GM13976 (cell line): ENCODE results near the gene NUDT12.

Source experiments
- DNase-seq: peaks from one replicate; pipeline ENCODE4 v3.0.0; 2012; ENCODE audit warnings: low spot score
- in situ Hi-C: fragments of 300-500 bp; cut with MboI; formaldehyde crosslinking; loops from one replicate; pipeline ENCODE4 v1.12.0; 2022; ENCODE audit warnings: low sequenced_read_pairs, mixed read lengths, inconsistent platforms; ENCODE audit not compliant: unreplicated experiment
- TF ChIP-seq, protein P1 (sequence below): IDR thresholded peaks from 2 replicates; pipeline ENCODE4 v1.5.1; 2012; ENCODE audit warnings: borderline replicate concordance, mild to moderate bottlenecking; ENCODE audit not compliant: insufficient read depth; ENCODE audit errors: extremely low read depth, missing control alignments, control extremely low read depth

The NUDT12 gene

DNA sequence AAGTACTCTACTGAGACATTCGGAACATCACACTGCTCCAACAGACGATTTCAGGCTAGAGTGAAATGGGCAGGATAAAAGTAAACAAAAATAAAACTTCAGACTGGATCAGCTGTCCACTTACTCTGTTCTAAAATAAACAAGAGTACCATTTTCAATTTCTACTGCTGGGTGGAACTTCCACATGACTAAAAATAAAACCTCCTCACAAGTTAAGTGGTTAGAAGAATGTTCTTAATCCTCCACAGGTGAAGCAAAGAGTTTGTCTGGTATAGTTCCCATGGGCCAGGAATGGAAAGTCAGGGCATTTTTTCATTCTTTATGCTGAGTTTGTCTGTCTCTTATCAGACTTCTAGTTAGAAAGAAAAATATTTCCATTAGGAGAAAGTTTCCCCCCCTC, 15.7 kb downstream of the NUDT12 start:
- TF ChIP-seq, protein P1, sequence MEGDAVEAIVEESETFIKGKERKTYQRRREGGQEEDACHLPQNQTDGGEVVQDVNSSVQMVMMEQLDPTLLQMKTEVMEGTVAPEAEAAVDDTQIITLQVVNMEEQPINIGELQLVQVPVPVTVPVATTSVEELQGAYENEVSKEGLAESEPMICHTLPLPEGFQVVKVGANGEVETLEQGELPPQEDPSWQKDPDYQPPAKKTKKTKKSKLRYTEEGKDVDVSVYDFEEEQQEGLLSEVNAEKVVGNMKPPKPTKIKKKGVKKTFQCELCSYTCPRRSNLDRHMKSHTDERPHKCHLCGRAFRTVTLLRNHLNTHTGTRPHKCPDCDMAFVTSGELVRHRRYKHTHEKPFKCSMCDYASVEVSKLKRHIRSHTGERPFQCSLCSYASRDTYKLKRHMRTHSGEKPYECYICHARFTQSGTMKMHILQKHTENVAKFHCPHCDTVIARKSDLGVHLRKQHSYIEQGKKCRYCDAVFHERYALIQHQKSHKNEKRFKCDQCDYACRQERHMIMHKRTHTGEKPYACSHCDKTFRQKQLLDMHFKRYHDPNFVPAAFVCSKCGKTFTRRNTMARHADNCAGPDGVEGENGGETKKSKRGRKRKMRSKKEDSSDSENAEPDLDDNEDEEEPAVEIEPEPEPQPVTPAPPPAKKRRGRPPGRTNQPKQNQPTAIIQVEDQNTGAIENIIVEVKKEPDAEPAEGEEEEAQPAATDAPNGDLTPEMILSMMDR, result no peak
- in situ Hi-C loops, result no loop called here
- DNase-seq, result no peak

DNA sequence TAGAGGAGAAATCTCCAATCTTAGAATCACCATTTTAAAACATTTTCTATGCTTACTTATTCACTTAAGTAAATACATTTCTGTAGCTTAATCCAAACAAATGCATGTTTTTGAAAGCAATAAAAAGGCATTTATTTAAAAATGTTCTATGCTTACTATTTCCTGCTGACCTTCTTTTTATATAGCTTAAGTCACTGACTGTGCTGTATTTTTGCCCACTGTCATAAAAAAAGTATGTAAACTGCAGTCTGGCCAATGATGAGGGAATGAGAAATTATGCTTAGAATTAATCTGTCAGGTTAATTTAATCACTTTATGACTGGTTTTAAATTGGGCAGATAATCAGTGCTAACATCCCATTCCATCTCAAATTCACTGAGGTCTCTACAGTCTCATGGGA, 20.1 kb downstream of the NUDT12 start:
- TF ChIP-seq, protein P1, result no peak
- in situ Hi-C loops, result no loop called here
- DNase-seq, result no peak

DNA sequence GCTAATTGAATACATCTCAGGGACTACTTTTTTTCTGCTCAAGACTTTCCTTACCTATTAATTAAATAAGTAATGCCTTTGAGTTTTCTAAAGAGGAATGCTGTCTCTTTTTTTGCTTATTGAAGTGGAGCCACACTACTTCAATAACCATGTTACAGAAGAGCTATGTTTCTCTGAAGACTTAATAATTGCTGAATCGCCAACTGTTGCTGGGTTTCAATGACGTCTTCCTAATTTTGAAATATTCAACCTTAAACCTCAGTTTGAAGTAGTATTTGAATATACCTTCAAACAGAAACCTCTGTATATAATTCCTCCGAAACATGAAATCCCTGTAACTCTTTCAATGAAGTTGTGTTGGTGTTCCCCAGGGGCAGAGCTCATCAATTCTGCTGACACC, 21.0 kb downstream of the NUDT12 start:
- in situ Hi-C loops, result no loop called here
- DNase-seq, result no peak
- TF ChIP-seq, protein P1, result no peak

DNA sequence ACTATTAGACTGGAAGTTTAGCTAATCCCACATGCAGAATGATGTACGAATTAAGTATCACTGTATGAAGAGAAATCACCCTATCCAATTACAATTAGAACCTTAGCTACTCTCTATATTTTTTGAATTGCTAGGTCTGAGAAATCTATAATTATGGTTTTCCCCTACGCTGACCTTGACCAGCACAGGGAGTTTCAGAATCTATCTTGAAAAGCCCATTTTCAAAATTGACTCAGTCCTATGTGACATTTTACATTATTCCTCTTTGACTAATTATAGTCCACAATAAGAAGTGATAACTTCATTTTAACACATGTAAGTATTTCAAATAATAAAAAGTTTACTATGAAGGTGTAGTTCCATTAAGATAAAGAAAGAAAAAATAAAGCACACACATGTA, 21.5 kb downstream of the NUDT12 start:
- in situ Hi-C loops, result no loop called here
- TF ChIP-seq, protein P1, result no peak
- no peak for DNase-seq

DNA sequence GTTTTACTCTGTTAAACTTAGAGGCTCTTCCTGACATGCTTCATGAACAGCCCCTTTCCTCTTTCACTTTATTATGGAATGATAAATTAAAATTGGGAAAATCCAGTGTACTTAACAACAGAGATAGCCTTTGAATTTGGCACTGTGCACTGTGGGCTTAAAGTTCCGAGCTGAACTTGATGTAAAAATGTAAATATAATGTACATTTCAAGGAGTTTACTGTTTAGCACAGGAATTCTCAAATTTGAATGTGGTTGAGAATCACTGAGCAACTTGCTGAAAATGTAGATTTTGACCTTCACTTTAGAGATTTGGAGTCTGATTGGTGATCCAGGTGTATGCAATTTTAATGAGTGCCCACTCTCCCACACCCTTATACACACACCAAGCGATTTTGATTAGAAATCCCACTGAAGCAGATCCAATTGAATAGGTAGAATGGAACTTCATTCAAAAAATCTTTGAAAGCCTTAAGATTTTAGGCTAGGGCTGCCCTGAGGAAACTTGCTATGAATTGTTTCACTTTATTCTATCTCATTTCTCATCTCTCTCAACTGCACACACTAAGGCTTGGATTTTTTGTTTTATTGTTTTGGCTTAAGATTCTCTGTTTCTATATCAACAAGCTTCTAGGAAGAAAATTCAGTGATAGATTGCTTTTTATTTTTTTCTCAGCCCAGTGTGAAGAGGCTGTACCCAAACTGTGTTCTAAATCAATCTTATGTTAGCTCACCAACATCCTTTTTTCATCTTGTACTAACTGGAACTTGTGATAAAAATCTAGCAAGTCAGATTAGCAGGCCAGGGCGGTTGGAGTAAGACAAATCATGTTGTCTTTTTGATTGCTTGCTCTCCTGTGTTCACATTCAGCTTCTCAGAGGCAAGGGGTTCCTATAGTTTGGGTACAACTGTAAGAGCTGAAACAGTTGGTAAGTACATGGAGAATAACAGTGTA, 22.9 kb downstream of the NUDT12 start:
- no peak for DNase-seq
- TF ChIP-seq, protein P1, result no peak
- in situ Hi-C loops, result no loop called here

DNA sequence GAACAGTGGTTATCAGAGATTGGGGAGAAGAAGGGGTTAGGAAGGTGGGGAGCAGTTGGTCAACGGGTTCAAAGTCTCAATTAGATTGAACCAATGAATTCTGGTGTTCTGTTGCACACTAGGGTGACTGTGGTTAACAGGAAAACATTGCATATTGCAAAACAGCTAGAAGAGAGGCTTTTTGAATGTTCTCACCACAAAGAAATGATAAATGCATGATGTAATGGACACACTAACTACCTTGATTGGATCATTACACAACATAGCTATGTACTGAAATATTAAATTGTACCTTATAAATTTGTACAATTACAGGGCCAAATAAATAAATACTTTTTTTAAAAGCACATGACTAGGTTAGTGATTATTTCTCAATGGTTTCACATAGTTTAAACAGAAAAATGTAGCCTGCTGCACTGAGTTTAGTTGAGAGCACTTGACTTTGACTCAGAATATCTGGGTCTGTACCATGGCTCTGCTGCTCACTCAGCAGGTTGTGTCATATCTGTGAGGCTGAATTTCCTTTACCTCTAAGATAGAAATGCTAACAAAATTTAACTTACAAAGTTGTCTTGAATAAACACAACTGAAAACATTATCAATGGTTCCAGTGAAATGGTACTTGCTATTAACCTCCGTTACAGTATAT, 30.4 kb downstream of the NUDT12 start:
- in situ Hi-C loops, result no loop called here
- TF ChIP-seq, protein P1, result no peak
- DNase-seq, result no peak
